ENCODE results near the gene IFFO2. TPM values are rescaled to one million over a fixed set of nuclear protein-coding genes. Genes with fewer than 3 reads are reported as not detected.

Gene IFFO2
- total and polyA plus RNA-seq, 12 donors, result 5.9 to 23.4 (median 15.8) TPM

DNA sequence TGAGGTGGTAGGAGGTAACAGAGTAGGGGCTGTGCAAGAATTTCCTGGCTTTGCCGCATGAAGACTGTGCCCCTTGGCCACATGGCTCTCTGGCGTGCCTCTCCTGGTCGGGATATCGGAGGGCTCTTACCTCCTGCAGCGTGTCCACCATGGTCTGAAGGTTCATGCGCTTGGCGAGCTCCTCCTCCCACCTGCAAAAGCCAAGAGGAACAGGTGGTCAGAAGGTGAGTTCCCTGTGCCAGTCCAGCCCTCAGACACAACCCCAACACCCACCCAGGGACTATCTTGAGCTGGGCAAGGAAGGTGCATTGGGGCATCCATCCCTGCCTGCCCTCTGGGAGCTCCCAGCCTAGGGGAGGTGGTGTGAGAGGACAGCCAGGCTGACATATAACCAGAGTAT lies 35.5 kb downstream of the IFFO2 start:
- intact Hi-C loops (cut with DNase I), result no loop called here

DNA sequence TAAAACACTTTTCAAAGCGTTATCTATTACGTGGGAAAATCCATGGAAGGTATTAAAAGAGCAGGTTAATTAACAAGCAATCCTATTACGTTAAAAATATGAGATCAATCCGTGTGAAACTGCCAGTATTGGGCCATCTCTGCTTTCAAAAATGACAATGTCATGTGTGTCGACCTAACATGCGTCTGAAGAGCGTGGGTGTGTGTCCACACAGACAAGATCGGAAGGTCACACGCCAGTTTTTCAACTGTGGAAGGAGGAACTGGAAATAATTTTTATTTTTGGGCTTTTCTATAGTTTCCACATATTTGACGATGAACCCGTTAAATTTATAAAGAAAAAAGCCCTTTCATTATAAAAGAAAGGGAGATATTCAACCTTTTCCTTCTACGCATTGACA lies 36.5 kb downstream of the IFFO2 start:
- intact Hi-C loops (cut with DNase I), result loop anchor here (5.0 to 10.0 kb wide), 3 partner anchors 37 to 175 kb away; partner anchors contain the start of gene IFFO2 (in 1 of the 2)
- Histone ChIP-seq H3K4me3 (no peak overlapping the region), H3K36me3 (replicated peaks in 1 of 2) (peaks cover 0 to 26% of the 10 kb centered on the region in 2 donors), H3K4me1 (replicated peaks in 1 of 2) (peaks cover 20 to 32% of the 10 kb centered on the region in 2 donors), H3K27ac (no peak overlapping the region), H3K27me3 (no peaks in the 10 kb centered on the region), H3K9me3 (replicated peaks in 1 of 3) (no peaks in the 10 kb centered on the region)
- 84 to 87% (median 86%) methylated on average over 12 of the region's 12 CpGs for WGBS, 4 donors
- TF ChIP-seq POLR2A (IDR thresholded peaks at IDR 0.05), result no peak
- TF ChIP-seq, protein P1, sequence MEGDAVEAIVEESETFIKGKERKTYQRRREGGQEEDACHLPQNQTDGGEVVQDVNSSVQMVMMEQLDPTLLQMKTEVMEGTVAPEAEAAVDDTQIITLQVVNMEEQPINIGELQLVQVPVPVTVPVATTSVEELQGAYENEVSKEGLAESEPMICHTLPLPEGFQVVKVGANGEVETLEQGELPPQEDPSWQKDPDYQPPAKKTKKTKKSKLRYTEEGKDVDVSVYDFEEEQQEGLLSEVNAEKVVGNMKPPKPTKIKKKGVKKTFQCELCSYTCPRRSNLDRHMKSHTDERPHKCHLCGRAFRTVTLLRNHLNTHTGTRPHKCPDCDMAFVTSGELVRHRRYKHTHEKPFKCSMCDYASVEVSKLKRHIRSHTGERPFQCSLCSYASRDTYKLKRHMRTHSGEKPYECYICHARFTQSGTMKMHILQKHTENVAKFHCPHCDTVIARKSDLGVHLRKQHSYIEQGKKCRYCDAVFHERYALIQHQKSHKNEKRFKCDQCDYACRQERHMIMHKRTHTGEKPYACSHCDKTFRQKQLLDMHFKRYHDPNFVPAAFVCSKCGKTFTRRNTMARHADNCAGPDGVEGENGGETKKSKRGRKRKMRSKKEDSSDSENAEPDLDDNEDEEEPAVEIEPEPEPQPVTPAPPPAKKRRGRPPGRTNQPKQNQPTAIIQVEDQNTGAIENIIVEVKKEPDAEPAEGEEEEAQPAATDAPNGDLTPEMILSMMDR (IDR thresholded peaks at IDR 0.05), result no peak
- DNase-seq, result no peak

More for the DNA sequence above, 35.5 kb downstream of the IFFO2 start:
- TF ChIP-seq, protein P1 (IDR thresholded peaks at IDR 0.05), result no peak
- no peak for TF ChIP-seq POLR2A (IDR thresholded peaks at IDR 0.05)
- Histone ChIP-seq H3K36me3 (replicated peaks in 1 of 2) (peaks cover 0 to 20% of the 10 kb centered on the region in 2 donors), H3K4me3 (no peak overlapping the region), H3K27me3 (no peaks in the 10 kb centered on the region), H3K27ac (peak overlapping the region in 1 of 5 donors; percentile 11), H3K9me3 (replicated peaks in 1 of 3) (no peaks in the 10 kb centered on the region), H3K4me1 (replicated peaks in 1 of 2) (peaks cover 20 to 32% of the 10 kb centered on the region in 2 donors)
- DNase-seq, result no peak
- 91 to 94% (median 93%) methylated on average over 6 to 7 of the region's 7 CpGs for WGBS, 4 donors

DNA sequence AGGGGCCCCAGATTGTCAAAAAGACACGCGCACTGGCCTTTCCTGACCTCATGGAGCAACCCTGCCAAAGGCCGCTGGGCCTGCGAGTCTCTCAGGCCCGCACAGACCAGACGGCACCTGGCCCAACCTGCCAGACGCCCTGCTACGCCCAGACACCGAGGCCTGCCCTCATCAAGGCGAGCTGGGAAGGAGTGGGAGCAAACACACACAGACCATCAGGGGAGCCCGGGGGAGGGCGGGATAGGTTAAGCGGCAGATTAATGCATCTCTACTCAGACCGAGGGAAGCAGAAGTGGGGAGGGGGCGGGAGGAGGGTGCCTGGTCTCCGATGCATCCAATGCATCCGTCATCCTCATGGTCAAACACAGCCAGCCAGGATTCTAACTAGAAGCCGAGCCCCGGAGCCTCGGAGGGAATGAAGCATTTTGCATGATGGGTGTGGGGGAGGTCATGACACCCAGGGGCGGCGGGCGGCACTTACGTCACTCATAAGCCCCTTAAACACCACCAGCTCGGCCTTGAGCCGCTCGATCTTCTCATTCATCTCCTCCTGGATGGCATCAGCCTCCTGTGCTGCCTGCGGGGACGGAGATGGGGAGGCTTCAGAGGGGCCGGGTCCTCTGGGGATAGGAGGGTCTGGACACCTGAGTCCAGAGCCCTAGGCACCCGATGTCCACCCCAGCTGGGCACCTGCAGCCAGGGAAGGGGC lies 37.1 kb downstream of the IFFO2 start:
- Histone ChIP-seq H3K36me3 (replicated peaks in 1 of 2) (peaks cover 0 to 26% of the 10 kb centered on the region in 2 donors), H3K4me3 (no peak overlapping the region), H3K4me1 (replicated peaks in 1 of 2) (peaks cover 20 to 29% of the 10 kb centered on the region in 2 donors), H3K27ac (no peak overlapping the region), H3K9me3 (replicated peaks in 1 of 3) (no peaks in the 10 kb centered on the region), H3K27me3 (no peaks in the 10 kb centered on the region)
- no peak for DNase-seq
- intact Hi-C loops (cut with DNase I), result loop anchor here (5.0 to 10.0 kb wide), 3 partner anchors 38 to 175 kb away; partner anchors contain the start of gene IFFO2 (in 1 of the 2)
- TF ChIP-seq POLR2A (IDR thresholded peaks at IDR 0.05), result no peak
- TF ChIP-seq, protein P1 (IDR thresholded peaks at IDR 0.05), result no peak
- WGBS, 4 donors, result 80 to 88% (median 84%) methylated on average over 21 to 31 of the region's 31 CpGs

- Histone ChIP-seq H3K27ac (no peak overlapping the region), H3K4me1 (replicated peaks in 1 of 2) (peaks cover 19 to 20% of the 10 kb centered on the region in 2 donors), H3K4me3 (no peak overlapping the region), H3K9me3 (replicated peaks in 1 of 3) (no peaks in the 10 kb centered on the region), H3K36me3 (replicated peaks in 1 of 2) (peaks cover 0 to 26% of the 10 kb centered on the region in 2 donors), H3K27me3 (no peaks in the 10 kb centered on the region)
- no peak for DNase-seq
- WGBS, 4 donors, result 89 to 97% (median 94%) methylated on average over 12 to 14 of the region's 14 CpGs
- TF ChIP-seq POLR2A (IDR thresholded peaks at IDR 0.05), result no peak
- TF ChIP-seq, protein P1 (IDR thresholded peaks at IDR 0.05), result no peak
- intact Hi-C loops (cut with DNase I), result loop anchor here (5.0 to 10.0 kb wide), 3 partner anchors 39 to 176 kb away; partner anchors contain the start of gene IFFO2 (in 1 of the 2)
These were observed 38.1 kb downstream of the IFFO2 start for GRCh38 chr1:18918417-18918816.
